GM12864 (cell line): ENCODE measurements around the gene ACER3.

Source experiments
- DNase-seq: peaks from one replicate; pipeline ENCODE4 v3.0.0-alpha.2; 2011; ENCODE audit warnings: low read depth
- H3K4me3 ChIP-seq: 2 replicates; pipeline ENCODE4 v1.5.1; 2011; ENCODE audit warnings: mild to moderate bottlenecking, low read depth, low read length, control low read depth
- CTCF ChIP-seq: IDR thresholded peaks from 2 replicates; pipeline ENCODE4 v1.5.1; 2011; ENCODE audit warnings: low read depth, mild to moderate bottlenecking, moderate library complexity, low read length, control low read depth, inconsistent platforms; ENCODE audit errors: missing control alignments

ACER3 gene

GRCh38 chr11:76880314-76880713 lies 19.6 kb downstream of the ACER3 start:
- no peak overlapping the region for H3K4me3 ChIP-seq
- no peak for DNase-seq
- no peak for TF ChIP-seq CTCF

GRCh38 chr11:76880956-76881355 lies 20.2 kb downstream of the ACER3 start:
- TF ChIP-seq CTCF, result no peak
- no peak for DNase-seq
- H3K4me3 ChIP-seq, result no peak overlapping the region

GRCh38 chr11:76885390-76886097 lies 24.8 kb downstream of the ACER3 start:
- no peak for TF ChIP-seq CTCF
- DNase-seq, result no peak
- H3K4me3 ChIP-seq, result no peak overlapping the region

GRCh38 chr11:76888989-76889388 lies 28.3 kb downstream of the ACER3 start:
- DNase-seq, result no peak
- no peak for TF ChIP-seq CTCF
- H3K4me3 ChIP-seq, result no peak overlapping the region

GRCh38 chr11:76889411-76889975 lies 28.8 kb downstream of the ACER3 start:
- H3K4me3 ChIP-seq, result no peak overlapping the region
- no peak for DNase-seq
- TF ChIP-seq CTCF, result no peak

- TF ChIP-seq CTCF, result no peak
- no peak overlapping the region for H3K4me3 ChIP-seq
These were observed 29.6 kb downstream of the ACER3 start for GRCh38 chr11:76890329-76890728.

GRCh38 chr11:76891285-76891684 lies 30.6 kb downstream of the ACER3 start:
- TF ChIP-seq CTCF, result no peak
- no peak for DNase-seq

More at GRCh38 chr11:76890329-76890728, 29.6 kb downstream of the ACER3 start:
- no peak for DNase-seq

More at GRCh38 chr11:76891285-76891684, 30.6 kb downstream of the ACER3 start:
- no peak overlapping the region for H3K4me3 ChIP-seq
